Loucy (cell line): ENCODE results near the gene CLDN5.

Experiments used
- H2AFZ ChIP-seq: fragments of 200-600 bp; sonication (generic); 2 replicates; pipeline ENCODE4 v1.6.0; 2016; ENCODE audit warnings: antibody characterized with exemption, mild to moderate bottlenecking, low read length, moderate library complexity
- H3F3A ChIP-seq: fragments of 200-600 bp; 2 replicates; pipeline ENCODE4 v1.6.0; 2016; ENCODE audit warnings: antibody characterized with exemption, low read depth, mild to moderate bottlenecking
- H3K27me3 ChIP-seq: fragments of 200-600 bp; sonication (generic); 2 replicates; pipeline ENCODE4 v1.6.1; 2014; ENCODE audit warnings: low read length, mild to moderate bottlenecking; ENCODE audit not compliant: insufficient read depth, poor library complexity, severe bottlenecking
- H3K36me3 ChIP-seq: fragments of 200-600 bp; sonication (generic); 2 replicates; pipeline ENCODE4 v1.6.1; 2016; ENCODE audit warnings: low read length; ENCODE audit not compliant: insufficient read depth
- H3K4me1 ChIP-seq: fragments of 200-600 bp; sonication (generic); 2 replicates; pipeline ENCODE4 v1.5.1; 2014; ENCODE audit warnings: low read length, mild to moderate bottlenecking; ENCODE audit not compliant: insufficient read depth, poor library complexity, severe bottlenecking
- H3K4me2 ChIP-seq: fragments of 200-600 bp; sonication (generic); 2 replicates; pipeline ENCODE4 v1.6.0; 2014; ENCODE audit warnings: antibody characterized with exemption, low read length, low read depth, mild to moderate bottlenecking; ENCODE audit not compliant: poor library complexity, severe bottlenecking
- H3K4me3 ChIP-seq: fragments of 200-600 bp; sonication (generic); 2 replicates; pipeline ENCODE4 v1.5.1; 2014; ENCODE audit warnings: low read length, mild to moderate bottlenecking, mixed read lengths; ENCODE audit not compliant: poor library complexity, severe bottlenecking
- H3K79me2 ChIP-seq: fragments of 200-600 bp; sonication (generic); 2 replicates; pipeline ENCODE4 v1.6.1; 2014; ENCODE audit warnings: low read length; ENCODE audit not compliant: insufficient read depth
- H3K9ac ChIP-seq: fragments of 200-600 bp; sonication (generic); 2 replicates; pipeline ENCODE4 v1.6.0; 2014; ENCODE audit warnings: mild to moderate bottlenecking, low read depth, low read length, moderate library complexity; ENCODE audit not compliant: poor library complexity, severe bottlenecking
- H3K9me2 ChIP-seq: fragments of 200-600 bp; sonication (generic); replicated peaks from 2 replicates; pipeline ENCODE4 v1.6.1; 2016; ENCODE audit warnings: low read depth, low read length, mixed read lengths
- H3K9me3 ChIP-seq: fragments of 200-600 bp; sonication (generic); 2 replicates; pipeline ENCODE4 v1.6.1; 2014; ENCODE audit warnings: mild to moderate bottlenecking, antibody characterized with exemption, low read length, low read depth; ENCODE audit not compliant: insufficient read depth
- H4K20me1 ChIP-seq: fragments of 200-600 bp; sonication (generic); 2 replicates; pipeline ENCODE4 v1.6.0; 2014; ENCODE audit warnings: antibody characterized with exemption, low read length, mild to moderate bottlenecking; ENCODE audit not compliant: insufficient read depth, poor library complexity, severe bottlenecking
- CTCF ChIP-seq: fragments of 200-600 bp; sonication (generic); conservative IDR thresholded peaks from 2 replicates; pipeline ENCODE4 v1.5.1; 2014; ENCODE audit warnings: mild to moderate bottlenecking, antibody characterized with exemption, low read length
- EZH2phosphoT487 ChIP-seq: fragments of 200-600 bp; IDR thresholded peaks from 2 replicates; pipeline ENCODE4 v1.6.1; 2018; ENCODE audit warnings: antibody characterized with exemption, mild to moderate bottlenecking, moderate library complexity, borderline replicate concordance

Gene CLDN5

DNA sequence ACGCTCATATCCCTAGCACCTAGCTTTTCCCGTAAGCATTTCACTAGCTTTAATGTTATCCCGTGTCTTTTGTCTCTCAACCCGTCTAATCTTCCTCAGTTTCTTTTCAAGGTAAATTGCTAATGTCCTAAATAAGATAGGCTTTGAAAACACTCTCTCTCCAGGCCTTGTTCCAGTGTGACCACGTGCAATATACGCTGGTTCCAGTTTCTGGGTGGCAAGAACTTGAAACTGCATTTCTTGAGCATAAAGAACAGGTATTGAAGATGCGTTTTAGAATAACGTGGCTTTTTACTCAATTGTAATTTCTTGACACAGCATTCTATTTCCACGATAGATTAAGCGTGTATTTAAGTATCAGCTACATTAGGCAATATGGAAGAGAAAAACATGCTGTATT lies 43.4 kb downstream of the CLDN5 start:
- Histone ChIP-seq H3K9me3 (no peaks in the 10 kb centered on the region), H3F3A (no peaks in the 10 kb centered on the region), H3K9me2 (no peaks in the 10 kb centered on the region), H3K36me3 (peaks cover 31% of the 10 kb centered on the region), H3K79me2 (peaks cover 87% of the 10 kb centered on the region), H3K4me2 (peak overlapping the region; percentile 76), H4K20me1 (peaks cover 28% of the 10 kb centered on the region), H3K9ac (peak overlapping the region; percentile 74), H3K27me3 (no peaks in the 10 kb centered on the region), H2AFZ (no peak overlapping the region), H3K4me3 (peak overlapping the region; percentile 82), H3K4me1 (peaks cover 31% of the 10 kb centered on the region)
- TF ChIP-seq EZH2phosphoT487 (no peak), CTCF (no peak)

DNA sequence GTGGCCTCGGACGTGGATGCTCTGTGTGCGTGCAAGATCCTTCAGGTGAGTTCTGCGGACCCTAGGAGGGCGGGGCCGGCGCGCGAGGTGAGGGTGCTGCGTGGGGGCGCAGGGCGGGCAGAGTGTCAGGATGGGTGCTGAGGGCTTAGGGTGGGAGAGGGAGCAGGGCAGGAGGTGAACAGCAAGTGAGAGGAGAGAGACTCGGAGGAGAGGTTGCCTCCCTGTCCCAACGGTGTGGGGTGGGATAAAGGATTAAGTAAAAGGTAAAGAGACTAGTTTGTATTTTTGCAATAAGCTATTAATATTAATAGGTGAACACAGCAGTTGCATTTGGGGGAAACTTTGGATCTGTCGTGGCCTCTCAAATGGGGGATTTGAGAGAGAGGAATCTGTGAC lies 44.0 kb downstream of the CLDN5 start:
- H3K27me3 ChIP-seq, result no peaks in the 10 kb centered on the region
- no peaks in the 10 kb centered on the region for H3F3A ChIP-seq
- H3K4me2 ChIP-seq, result peak overlapping the region; percentile 76
- TF ChIP-seq CTCF, result no peak
- no peak for TF ChIP-seq EZH2phosphoT487
- peaks cover 25% of the 10 kb centered on the region; the same call in 1 of the 2 replicates for H3K36me3 ChIP-seq
- peak overlapping the region; percentile 74 for H2AFZ ChIP-seq
- H3K9me2 ChIP-seq, result no peaks in the 10 kb centered on the region
- H3K9me3 ChIP-seq, result no peaks in the 10 kb centered on the region
- H3K79me2 ChIP-seq, result peaks cover 87% of the 10 kb centered on the region
- peak overlapping the region; percentile 82 for H3K4me3 ChIP-seq
- H4K20me1 ChIP-seq, result peaks cover 28% of the 10 kb centered on the region
- peak overlapping the region; percentile 74 for H3K9ac ChIP-seq
- H3K4me1 ChIP-seq, result peaks cover 33% of the 10 kb centered on the region

DNA sequence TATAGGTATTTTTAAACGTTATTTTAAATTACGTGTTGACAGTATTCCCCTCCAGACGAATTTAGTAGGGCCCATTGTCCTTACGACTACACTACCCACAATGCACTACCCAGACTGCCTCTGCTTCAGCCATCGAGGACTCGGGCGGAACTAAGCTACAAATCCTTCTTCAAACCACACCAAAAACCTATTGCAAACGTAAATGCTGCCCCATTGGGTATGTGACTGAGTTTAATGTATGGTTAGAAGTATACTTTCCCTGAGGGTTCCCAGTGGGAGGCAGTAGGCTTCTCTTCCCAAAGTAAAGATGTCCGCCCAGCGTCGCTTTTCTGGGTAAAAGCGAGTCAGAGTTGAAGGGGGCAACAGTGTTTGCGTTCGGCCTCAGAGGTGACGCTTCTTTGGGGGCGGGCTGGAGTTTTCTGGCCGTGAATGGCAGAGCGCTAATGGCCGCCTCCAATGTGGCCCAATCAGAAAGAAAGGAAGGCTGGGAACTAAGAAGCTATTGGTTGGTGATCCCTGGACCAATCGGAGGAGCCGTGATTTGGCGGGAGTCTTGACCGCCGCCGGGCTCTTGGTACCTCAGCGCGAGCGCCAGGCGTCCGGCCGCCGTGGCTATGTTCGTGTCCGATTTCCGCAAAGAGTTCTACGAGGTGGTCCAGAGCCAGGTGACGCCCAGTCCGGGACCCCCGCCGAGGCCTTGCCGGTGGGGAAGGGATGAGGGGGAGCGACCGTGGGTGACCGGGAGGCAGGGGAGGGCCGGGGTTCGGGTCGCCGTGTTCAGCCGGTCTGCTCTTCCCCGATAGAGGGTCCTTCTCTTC lies 44.6 kb downstream of the CLDN5 start, which contains the start of gene CDC45:
TSS of gene CDC45 (plus strand) at position 566 of the 818 bp plus-strand sequence. CDS start at position 615, 49 bp downstream.
- Histone ChIP-seq H3K9ac (peak within 1 kb of the TSS; percentile 74), H3K4me2 (peak within 1 kb of the TSS; percentile 89), H2AFZ (peak within 1 kb of the TSS; percentile 99), H4K20me1 (peaks cover 25% of the 10 kb centered on the region), H3K4me3 (peak within 1 kb of the TSS; percentile 82), H3F3A (no peaks in the 10 kb centered on the region), H3K9me2 (no peaks in the 10 kb centered on the region), H3K9me3 (no peaks in the 10 kb centered on the region), H3K4me1 (peaks cover 33% of the 10 kb centered on the region), H3K79me2 (peaks cover 87% of the 10 kb centered on the region), H3K27me3 (no peaks in the 10 kb centered on the region), H3K36me3 (peaks cover 19% of the 10 kb centered on the region; the same call in 1 of the 2 replicates)
- TF ChIP-seq EZH2phosphoT487, result no peak
- TF ChIP-seq CTCF, result no peak
